NOMO-1 treated with dmso at 0.1 percent for 144 hours (cell line): ENCODE results near the gene FRMD3.

Source experiments
- DNase-seq: peaks from one replicate; lab custom pipeline; 2025; ENCODE audit not compliant: unreplicated experiment; lab: John Stamatoyannopoulos, UW

FRMD3 gene

GRCh38 chr9:83342731-83343130 lies 195.5 kb downstream of the FRMD3 start:
- DNase-seq = no peak

GRCh38 chr9:83342006-83342405 lies 196.2 kb downstream of the FRMD3 start:
- DNase-seq = no peak

- DNase-seq = no peak
Measured at GRCh38 chr9:83340451-83340850, 197.8 kb downstream of the FRMD3 start.

- DNase-seq = no peak
Measured at GRCh38 chr9:83339435-83339834, 198.8 kb downstream of the FRMD3 start.

DNA sequence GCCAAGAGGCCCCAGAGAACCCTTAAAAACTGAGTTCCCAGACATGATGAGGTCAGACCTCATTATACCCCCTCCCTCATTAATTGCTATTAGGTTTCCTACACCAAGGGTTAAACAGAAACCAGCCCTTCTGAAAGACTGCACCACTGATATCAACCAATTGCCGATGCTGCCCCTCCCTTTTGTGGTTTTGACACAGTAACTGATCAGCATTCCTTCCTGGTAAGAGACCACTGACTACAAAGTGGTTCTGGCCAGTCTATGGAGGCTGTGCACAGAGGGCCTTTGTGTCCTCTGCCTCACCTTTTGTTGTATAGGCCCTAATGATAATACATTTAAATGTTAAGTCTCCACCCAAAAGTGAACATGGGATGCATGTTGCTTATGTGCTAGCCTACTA lies 201.5 kb downstream of the FRMD3 start:
- DNase-seq = no peak

GRCh38 chr9:83334320-83334719 lies 203.9 kb downstream of the FRMD3 start:
- DNase-seq = peak; percentile 9

- DNase-seq = no peak
Measured at GRCh38 chr9:83330207-83331196, 207.7 kb downstream of the FRMD3 start.

- no peak for DNase-seq
Measured at GRCh38 chr9:83327750-83328622, 210.2 kb downstream of the FRMD3 start.

- no peak for DNase-seq
Measured at GRCh38 chr9:83327323-83327722, 210.9 kb downstream of the FRMD3 start.

GRCh38 chr9:83323148-83323547 lies 215.1 kb downstream of the FRMD3 start:
- DNase-seq = no peak

DNA sequence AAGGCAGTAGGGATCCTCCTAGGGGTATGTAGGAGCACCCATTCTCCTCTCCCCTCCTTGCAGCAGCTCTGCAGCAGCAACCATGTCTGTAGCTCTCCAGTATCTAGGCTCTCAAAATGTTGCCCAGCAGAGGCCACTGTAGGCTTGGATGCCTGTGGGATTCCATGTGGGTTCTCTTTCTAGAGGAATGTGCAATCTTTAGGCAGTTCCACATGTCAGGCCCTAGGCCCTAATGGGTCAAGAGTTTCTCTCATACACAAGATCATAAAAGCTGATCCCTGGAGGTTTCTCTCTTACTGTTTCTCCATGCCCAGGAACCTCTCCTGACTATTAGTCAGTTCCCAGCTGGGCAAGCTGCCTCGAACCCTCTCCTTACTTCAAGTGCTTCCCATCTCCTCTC lies 215.8 kb downstream of the FRMD3 start:
- DNase-seq = no peak

DNA sequence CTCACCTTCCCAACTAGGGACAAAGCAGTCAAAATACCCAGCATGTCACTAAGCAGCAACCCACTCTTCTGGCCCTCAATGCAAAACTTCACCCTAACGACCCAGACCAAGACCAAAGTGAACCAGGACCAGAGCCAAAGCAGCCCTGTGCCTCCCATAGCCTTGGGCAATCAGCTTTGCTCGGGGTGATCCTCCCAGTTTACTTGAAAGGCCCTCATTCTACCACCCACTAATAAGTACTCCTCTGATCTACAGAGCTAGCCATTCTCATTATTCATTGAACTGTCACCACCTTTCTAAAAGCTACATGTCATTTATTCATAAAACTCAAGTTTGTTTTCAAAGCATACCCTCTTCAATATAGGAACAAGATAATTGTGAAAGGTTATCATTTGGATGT lies 221.0 kb downstream of the FRMD3 start:
- DNase-seq = no peak

GRCh38 chr9:83315649-83316048 lies 222.6 kb downstream of the FRMD3 start:
- no peak for DNase-seq

DNA sequence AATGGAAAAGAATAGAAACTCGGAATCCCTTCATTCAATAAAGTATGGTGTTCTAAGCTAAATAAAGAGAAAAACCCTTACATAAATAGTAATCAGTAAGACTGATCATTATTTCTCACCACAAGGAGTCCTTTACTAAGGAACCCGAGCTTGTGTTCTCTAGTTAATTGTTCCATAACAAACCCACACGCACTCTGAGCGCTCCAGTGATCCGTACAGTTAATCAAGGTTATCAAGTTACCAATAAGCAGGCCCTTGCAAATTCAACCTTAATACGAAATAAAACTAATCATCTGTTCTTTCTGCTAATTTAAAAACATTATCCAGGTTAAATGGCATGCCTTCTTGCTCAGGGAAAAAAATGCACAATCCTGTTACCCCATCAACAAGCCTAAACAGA lies 224.4 kb downstream of the FRMD3 start:
- DNase-seq = no peak

DNA sequence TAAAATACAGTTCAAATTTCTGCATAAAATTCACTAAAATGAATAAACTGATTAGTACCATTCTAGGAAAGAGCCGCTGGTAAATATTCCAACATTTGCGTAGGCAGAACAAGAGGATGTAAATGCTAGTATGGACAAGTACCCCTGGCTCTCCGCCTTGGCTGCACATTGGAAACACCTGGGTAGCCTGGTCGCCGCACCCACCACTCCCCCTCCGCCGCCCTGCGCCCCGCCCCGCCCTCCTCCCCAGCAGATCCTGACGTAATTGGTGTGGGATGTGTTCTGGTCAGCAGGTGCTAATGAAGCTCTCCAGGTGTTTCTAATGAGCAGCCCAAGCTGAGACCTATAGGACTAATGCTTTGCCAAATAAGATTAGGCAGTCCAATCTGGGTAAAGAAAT lies 225.7 kb downstream of the FRMD3 start:
- no peak for DNase-seq

GRCh38 chr9:83307066-83307724 lies 231.0 kb downstream of the FRMD3 start:
- no peak for DNase-seq

DNA sequence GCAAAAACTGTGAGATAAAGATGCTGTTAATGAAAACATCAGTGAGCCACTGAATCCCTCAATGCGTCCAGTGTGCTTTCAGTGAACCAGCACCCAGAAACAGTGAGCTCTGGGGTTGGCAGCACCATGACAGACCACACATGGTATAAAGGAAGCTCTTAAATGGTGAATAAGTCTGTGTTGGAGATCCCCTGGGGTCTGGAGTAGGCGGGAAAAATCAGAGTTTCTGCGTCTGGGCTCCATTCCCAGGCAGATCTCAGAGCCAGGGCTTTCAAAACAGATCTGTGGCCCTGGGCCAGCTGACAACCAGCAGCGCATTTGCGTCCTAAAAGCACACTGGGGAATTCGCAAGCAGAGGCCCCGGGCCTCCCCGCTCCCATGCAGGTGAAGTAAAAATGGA lies 233.5 kb downstream of the FRMD3 start:
- no peak for DNase-seq

DNA sequence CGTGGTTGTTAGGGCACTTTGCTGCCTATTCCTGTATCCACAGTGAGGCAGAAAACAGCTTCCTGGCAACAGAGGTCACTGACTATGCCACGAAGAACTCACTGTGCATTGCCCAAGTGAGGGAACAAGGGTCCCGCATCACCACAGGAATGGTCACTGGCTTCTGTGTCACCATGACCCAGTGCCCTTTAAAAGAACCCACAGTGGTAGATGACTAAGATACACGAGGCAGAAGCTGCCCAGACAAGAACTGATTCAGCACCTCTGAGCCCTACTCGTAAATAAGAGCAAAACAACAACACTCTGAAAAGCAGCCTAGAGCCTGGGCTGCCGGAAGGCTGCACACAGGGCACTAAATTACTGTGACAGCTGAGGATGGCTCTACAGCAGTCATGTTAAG lies 238.6 kb downstream of the FRMD3 start:
- DNase-seq = no peak

- DNase-seq = no peak
Measured at GRCh38 chr9:83299094-83299493, 239.1 kb downstream of the FRMD3 start.

- no peak for DNase-seq
Measured at GRCh38 chr9:83296123-83296522, 242.1 kb downstream of the FRMD3 start.

DNA sequence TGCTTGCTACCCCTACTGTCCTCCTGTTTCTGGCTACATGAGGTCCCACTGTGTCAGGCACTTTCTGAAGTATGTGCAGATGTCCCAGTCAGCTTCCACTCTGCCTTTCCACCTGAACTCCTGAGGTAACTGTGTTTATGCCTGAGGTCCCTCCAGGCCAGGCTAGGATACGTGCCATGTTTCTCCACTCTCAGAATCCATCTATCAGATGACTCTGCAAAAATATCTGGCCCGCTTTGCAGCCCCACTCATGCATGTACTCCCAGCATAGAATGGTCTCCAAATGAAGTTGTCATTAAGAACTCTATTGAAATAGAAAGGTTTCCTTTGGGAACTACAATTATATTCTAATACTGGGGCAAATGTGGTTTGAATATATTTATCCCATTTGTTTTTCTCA lies 243.4 kb downstream of the FRMD3 start:
- DNase-seq = no peak
